ENCODE data around the gene OR52E4.

OR52E4 gene

GRCh38 chr11:5929571-5930368 lies 49.3 kb downstream of the OR52E4 start:
- DNase-seq, result no peak

DNA sequence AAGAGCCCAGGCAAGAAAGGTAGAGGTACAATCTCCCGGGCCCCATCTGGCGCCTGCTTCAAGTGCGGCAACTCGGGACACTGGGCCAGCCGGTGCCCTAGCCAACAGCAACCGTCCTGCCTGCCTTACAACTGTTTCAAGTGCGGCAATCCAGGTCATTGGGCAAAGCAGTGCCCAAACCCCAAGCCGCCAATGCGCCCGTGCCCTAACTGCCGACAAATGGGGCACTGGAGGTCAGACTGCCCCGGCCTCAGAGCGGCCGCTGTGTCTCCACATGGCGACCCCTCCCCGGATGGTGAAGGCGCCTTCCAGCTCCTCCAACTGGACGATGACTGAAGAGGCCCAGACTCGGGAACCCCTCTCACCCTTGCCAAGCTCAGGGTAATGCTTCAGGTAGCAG lies 50.2 kb downstream of the OR52E4 start:
- no peak for DNase-seq

DNA sequence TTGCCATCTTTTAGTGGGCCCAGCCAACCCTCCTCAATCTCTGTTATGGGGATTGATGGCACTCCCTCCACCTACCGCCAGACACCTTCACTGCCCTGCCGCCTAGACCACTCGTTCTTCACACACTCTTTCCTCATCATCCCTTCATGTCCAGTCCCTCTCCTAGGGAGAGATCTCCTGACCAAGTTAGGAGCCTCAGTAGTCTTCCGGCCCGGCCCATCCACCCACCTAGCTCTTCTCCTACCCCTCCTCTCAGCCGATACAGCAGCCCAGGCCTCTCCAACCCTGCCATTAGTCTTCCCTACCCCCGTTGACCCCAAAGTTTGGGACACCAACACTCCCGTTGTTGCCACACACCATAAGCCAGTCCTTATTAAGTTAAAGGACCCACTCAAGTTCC lies 50.6 kb downstream of the OR52E4 start:
- DNase-seq, result no peak

DNA sequence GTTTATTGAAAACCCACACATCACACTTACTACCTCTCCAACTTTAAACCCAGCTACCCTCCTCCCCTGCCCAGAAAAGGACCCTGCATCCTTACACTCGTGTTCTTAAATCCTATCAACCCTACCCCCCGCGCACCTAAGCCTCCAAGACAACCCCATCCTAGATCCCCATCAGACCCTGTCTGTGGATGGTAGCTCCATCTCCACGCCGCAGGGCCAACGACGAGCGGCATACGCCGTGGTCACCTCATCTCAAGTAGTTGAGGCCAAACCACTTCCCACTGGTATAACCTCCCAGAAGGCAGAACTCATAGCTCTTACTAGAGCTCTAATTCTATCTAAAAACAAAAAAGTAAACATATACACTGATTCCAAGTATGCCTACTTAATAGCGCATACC lies 52.2 kb downstream of the OR52E4 start:
- no peak for DNase-seq

- DNase-seq, result no peak
Measured at GRCh38 chr11:5933116-5933515, 52.7 kb downstream of the OR52E4 start.

All from NCI-H1417 treated with DMSO at 0.1 percent for 48 hours (cell line).